Fibroblast of upper back skin (primary cell): ENCODE measurements around the gene ASNSD1.
"Not testable (repeated sequence)": the region's sequence is repeated elsewhere in the genome, so short reads cannot be mapped to it uniquely, and the experiment has no call there.

ENCODE experiments used
- DNase-seq: peaks from one replicate; pipeline ENCODE4 v3.0.0-alpha.2; 2013

Gene ASNSD1

DNA sequence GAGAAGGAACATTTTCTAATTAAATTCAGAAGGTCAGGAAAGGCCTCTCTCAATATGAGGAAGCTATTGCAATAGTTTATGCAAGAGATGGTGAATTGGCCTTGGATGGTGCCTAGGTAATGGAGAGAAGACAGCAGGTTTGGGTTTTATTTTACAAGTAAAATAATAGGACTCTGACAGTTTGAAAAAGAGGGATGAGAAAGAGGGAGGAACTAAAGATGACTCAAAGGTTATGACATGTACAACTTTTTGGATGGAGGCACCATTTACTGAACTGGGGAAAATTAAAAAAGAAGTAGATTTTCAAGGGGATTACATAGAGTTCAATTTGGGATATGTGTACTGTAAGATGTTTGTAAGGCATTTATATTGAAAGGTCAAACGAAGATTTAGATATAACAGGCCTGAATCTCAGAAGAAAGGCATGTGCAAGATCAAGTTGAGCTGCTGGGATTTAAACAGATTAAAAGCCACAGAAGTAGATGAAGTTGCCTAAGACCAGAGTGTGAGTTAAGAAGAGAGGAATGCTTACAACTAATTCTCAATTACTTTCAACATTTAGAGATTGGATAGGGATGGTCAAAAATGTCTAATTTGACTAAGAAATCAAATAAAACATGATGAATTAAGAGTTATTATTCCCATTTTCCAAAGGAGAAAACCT is 12.3 kb upstream of the ASNSD1 start:
- no peak for DNase-seq

GRCh38 chr2:189651284-189651683 is 10.0 kb upstream of the ASNSD1 start:
- no peak for DNase-seq

- DNase-seq = not testable (repeated sequence)
Measured at GRCh38 chr2:189653464-189653863, 7.8 kb upstream of the ASNSD1 start.

DNA sequence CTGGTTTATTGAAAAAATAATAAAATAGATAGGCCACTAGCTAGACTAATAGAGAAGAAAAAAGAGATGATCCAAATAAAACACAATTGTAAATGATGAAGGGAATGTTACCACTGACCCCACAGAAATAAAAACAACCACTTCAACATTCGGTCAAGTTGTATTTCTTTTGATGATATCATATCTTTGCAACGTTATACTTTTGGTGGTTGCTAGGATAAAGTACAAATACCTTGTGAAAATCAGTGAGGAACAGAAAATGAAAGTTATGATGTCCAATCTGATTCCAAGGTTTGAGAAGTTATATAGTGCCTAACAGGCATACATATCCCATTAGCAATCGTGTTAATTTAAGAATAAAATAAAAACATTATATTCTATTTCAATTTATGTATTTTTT is 6.6 kb upstream of the ASNSD1 start:
- no peak for DNase-seq

DNA sequence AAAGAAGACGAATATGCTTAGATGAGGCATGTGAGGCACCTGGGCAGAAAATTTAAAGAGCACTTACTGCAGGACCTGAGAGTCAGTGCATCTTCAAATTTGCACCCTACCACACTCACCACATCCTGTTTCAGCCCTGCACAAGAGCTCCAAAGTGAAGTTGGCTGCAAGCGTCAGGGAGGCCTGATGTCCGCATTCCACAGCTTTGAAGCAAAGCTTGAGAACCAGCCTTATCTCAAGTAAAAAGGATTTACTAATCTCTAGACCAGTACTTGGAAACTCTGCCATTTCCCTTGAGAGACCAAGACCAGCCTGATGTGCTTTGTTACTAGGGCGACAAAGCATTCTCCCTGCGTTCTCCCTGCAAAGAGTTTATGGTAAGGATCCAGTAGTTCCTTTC is 3.4 kb upstream of the ASNSD1 start:
- peak; percentile 54 for DNase-seq

DNA sequence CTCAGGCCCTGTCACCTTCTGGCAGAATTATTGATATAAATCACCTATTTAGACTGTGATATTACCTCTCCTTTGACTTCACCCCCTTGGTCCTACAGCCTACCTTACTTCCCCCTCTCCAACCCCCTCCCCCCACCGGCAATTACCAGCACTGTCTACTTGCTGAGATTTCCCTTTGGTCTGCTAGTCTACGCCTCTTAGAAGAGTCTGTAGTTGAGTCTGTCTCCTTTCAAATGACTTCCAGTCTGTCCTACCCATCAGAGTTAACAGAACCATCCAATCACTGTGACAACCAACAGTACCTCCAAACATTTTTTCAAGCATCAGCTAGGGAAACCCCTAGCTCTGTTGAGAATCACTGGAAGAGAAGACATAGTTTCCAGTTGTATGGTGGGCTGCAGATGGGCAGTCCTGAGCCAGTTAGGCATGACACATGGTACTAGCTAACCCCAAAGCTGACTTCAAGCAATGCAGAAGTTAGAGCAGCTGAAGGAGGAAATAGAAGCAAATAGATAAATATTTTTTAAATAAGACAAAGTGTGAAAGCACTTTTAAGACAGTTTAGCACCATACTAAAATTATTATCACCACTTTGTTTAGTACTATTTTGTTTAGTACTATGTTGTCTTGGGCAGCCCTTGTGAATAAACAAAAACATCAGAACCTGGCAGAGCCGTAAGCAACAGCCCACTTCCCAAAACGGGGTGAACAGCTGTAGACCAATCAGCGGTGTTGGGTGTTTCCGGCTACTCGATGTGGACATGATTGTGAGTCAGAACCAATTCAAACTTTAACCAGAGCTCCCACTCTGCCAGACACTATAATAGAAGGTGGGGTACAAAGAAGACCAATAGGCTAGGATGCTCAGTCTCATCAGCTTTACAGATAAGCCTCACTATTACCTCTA is 2.7 kb upstream of the ASNSD1 start:
- DNase-seq = no peak

GRCh38 chr2:189659734-189660133 is 1.5 kb upstream of the ASNSD1 start:
- DNase-seq = no peak

DNA sequence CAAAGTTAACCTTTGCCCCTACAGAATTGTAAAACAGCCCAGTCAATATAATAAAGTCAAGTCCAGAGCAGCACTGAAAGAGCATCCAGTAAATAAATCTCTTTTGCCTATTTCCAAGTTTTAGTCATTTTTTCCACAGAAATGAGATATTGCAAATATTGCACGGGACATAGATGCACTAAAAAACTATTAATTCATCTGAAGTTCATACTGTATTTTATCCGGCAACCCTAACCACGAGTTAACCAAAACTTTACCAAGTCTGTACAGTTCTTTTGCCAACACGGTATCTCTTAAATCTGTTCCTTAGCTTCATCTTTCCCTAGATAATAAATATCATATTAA is 484 bp upstream of the ASNSD1 start:
- no peak for DNase-seq

DNA sequence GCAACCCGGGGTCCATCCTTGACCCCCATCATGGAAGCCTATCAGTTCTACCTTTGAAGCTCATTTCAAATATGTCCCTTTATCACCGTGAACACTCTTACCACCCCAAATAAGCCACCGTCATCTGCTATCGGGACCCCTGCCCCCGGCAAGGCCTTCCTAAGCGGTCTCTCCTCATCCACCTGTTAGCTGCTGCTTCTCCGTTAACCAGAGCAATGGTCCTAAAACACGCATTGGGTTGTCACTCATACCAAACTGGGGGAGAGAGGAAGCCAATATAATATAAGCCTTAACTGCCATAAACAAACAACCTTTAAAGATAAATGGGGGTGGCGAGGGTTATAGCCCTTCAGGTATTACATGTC is 680 bp downstream of the ASNSD1 start:
- DNase-seq = no peak

GRCh38 chr2:189662669-189663226 is 1.5 kb downstream of the ASNSD1 start:
- no peak for DNase-seq

DNA sequence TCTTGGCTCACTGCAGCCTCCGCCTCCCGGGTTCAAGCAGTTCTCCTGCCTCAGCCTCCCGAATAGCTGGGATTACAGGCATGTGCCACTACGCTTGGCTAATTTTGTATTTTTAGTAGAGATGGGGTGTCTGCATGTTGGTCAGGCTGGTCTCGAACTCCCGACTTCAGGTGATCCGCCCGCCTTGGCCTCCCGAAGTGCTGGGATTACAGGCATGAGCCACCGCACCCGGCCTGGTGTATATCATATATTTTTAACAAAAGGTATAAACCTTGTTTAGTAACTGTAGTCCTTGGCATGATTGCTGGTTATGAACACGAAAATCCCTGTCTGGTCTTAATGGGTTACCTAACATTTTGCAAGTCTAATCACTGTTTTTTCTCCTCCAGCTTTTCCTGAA is 2.1 kb downstream of the ASNSD1 start:
- not testable (repeated sequence) for DNase-seq

DNA sequence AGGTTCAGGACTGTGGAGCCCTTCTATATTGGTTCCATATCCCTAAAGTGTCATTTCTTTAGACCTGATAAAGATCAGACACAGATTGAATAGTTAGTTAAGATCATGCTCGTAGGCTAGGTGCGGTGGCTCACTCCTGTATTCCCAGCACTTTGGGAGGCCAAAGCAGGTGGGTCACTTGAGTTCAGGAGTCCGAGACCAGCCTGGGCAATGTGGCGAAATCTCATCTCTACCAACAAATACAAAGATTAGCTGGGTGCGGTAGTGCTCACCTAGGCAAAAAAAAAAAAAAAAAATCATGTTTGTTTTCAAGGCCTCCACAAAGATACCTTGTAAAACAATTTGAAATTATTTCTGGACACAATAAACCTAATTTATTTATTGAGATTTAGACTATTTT is 8.7 kb downstream of the ASNSD1 start:
- DNase-seq = no peak

GRCh38 chr2:189673661-189674373 is 12.6 kb downstream of the ASNSD1 start:
- DNase-seq = peak; percentile 12

- peak; percentile 89 for DNase-seq
Measured at GRCh38 chr2:189674374-189675112, 13.3 kb downstream of the ASNSD1 start, which contains the start of gene ANKAR. ANKAR (plus strand) TSS chr2:189674670; CDS start chr2:189676491, 1,821 bp downstream.

- peak; percentile 76 for DNase-seq
Measured at GRCh38 chr2:189676471-189676870, 15.2 kb downstream of the ASNSD1 start.

DNA sequence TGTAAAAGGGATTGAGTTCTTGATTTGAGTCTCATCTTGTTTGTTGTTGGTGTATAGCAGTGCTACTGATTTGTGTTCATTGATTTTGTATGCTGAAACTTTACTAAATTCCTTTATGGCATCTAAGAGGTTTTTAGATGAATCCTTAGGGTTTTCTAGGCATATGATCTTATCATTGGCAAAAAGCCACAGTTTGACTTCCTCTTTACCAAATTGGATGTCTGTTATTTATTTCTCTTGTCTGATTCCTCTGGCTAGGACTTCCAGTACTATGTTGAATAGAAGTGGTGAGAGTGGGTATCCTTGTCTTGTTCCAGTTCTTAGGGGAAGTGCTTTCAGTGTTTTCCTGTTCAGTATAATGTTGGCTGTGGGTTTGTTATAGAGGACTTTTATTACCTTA is 18.0 kb downstream of the ASNSD1 start:
- no peak for DNase-seq

- DNase-seq = no peak
Measured at GRCh38 chr2:189681203-189681602, 19.9 kb downstream of the ASNSD1 start.

GRCh38 chr2:189681903-189682302 is 20.6 kb downstream of the ASNSD1 start:
- no peak for DNase-seq

DNA sequence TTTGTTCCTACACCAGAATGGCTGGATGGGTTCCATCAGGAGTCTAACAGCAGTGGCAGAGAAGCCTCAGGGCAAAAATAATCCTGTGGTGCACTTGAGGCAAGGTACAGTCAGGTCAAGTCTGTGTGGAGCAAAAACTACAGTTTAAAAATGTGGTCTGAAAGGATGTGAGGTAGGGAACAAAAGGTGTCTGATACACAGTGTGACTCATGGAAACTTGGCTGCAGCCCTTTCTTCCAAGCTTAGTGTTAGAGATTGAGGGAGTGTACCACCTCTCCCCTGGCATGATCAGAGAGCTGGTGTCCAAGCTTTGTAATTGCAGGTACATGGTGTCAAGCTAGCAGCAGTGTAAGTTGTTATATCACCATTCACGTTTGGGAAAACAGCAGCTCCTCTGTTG is 22.1 kb downstream of the ASNSD1 start:
- no peak for DNase-seq

GRCh38 chr2:189684811-189685210 is 23.6 kb downstream of the ASNSD1 start:
- DNase-seq = no peak

GRCh38 chr2:189685540-189686229 is 24.4 kb downstream of the ASNSD1 start:
- DNase-seq = peak; percentile 82

- DNase-seq = not testable (repeated sequence)
Measured at GRCh38 chr2:189687796-189688195, 26.5 kb downstream of the ASNSD1 start.
